Lower lobe of right lung (tissue), 2 donors: ENCODE results near the gene LRP1B. TPM values are rescaled to one million over a fixed set of nuclear protein-coding genes. Genes with fewer than 3 reads are reported as not detected.

Source experiments
- ATAC-seq, 2 donors: fragments of 200-7000 bp; cut with Tn5 transposase; one replicate each; pipeline ENCODE4 v1.9.1; 2020 to 2022; ENCODE audit warnings: mild to moderate bottlenecking in 2 of 2, moderate library complexity in 2 of 2
- DNase-seq: peaks from one replicate; pipeline ENCODE4 v3.0.0-alpha.2; 2020
- H3K27ac ChIP-seq: fragments of 200-600 bp; one replicate; pipeline ENCODE4 v1.8.0; 2022
- H3K27me3 ChIP-seq: fragments of 200-600 bp; one replicate; pipeline ENCODE4 v1.8.0; 2022; ENCODE audit warnings: low read depth
- H3K36me3 ChIP-seq: fragments of 200-600 bp; one replicate; pipeline ENCODE4 v1.8.0; 2022; ENCODE audit warnings: mild to moderate bottlenecking
- H3K4me1 ChIP-seq: fragments of 200-600 bp; one replicate; pipeline ENCODE4 v1.8.0; 2022
- H3K4me3 ChIP-seq: fragments of 200-600 bp; one replicate; pipeline ENCODE4 v1.8.0; 2022; ENCODE audit warnings: mild to moderate bottlenecking
- H3K9me3 ChIP-seq: fragments of 200-600 bp; one replicate; pipeline ENCODE4 v1.8.0; 2022
- intact Hi-C: fragments of 100-400 bp; cut with DNase I; formaldehyde crosslinking; loops from one replicate; pipeline ENCODE4 v1.11.0; 2022
- total RNA-seq: library from RNA; stranded (reverse); fragmentation: NEBNext Ultra II Directional; extraction: Animal tissue kit (Norgen Biotek cat#: 25700); gene quantifications from one replicate; pipeline ENCODE4 v1.2.1, GENCODE V29; 2021
- TF ChIP-seq, protein P1 (sequence below): fragments of 200-600 bp; IDR thresholded peaks from one replicate; pipeline ENCODE4 v1.8.0; 2022; ENCODE audit warnings: antibody characterized with exemption, mild to moderate bottlenecking
- donor health status: DM: no; HTN: yes; CAD: no; lungs with severe emphysema.

LRP1B gene
- total RNA-seq, 1 donor from 2014 or later: 0.09 TPM

- H3K27me3 ChIP-seq: no peaks in the 10 kb centered on the region
- ATAC-seq: no peak
- no peaks in the 10 kb centered on the region for H3K4me1 ChIP-seq
- H3K9me3 ChIP-seq: no peaks in the 10 kb centered on the region
- H3K4me3 ChIP-seq: no peak overlapping the region
- no peaks in the 10 kb centered on the region for H3K36me3 ChIP-seq
- intact Hi-C loops: no loop called here
- no peak for DNase-seq
- H3K27ac ChIP-seq: no peak overlapping the region
- TF ChIP-seq, protein P1, sequence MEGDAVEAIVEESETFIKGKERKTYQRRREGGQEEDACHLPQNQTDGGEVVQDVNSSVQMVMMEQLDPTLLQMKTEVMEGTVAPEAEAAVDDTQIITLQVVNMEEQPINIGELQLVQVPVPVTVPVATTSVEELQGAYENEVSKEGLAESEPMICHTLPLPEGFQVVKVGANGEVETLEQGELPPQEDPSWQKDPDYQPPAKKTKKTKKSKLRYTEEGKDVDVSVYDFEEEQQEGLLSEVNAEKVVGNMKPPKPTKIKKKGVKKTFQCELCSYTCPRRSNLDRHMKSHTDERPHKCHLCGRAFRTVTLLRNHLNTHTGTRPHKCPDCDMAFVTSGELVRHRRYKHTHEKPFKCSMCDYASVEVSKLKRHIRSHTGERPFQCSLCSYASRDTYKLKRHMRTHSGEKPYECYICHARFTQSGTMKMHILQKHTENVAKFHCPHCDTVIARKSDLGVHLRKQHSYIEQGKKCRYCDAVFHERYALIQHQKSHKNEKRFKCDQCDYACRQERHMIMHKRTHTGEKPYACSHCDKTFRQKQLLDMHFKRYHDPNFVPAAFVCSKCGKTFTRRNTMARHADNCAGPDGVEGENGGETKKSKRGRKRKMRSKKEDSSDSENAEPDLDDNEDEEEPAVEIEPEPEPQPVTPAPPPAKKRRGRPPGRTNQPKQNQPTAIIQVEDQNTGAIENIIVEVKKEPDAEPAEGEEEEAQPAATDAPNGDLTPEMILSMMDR: no peak
Observed at GRCh38 chr2:141929331-141930252, 201.2 kb downstream of the LRP1B start.

GRCh38 chr2:141928476-141928875, 202.3 kb downstream of the LRP1B start:
- Histone ChIP-seq H3K4me3 (no peak overlapping the region), H3K36me3 (no peaks in the 10 kb centered on the region), H3K4me1 (no peaks in the 10 kb centered on the region), H3K27me3 (no peaks in the 10 kb centered on the region), H3K27ac (no peak overlapping the region), H3K9me3 (no peaks in the 10 kb centered on the region)
- DNase-seq (no peak), ATAC-seq (no peak)
- TF ChIP-seq, protein P1: no peak
- intact Hi-C loops: no loop called here

DNA sequence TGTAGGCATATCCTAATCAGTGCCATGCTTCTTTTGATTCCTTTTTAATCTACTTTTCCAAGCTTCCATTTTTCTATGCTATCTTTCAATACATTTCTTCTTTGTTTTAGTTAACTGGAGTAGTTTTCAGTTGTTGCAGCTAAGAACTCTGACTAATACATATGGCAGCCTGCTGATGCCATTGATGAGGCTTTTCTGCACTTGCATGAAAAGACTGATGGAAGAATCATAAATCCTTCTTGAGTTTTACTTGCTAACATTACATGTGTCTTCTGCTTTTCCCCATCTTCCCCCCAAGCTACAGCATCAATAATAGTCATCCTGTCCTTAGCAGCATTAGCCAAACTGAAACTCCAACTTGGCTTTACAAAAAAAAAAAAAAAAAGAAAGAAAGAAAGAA, 203.3 kb downstream of the LRP1B start:
- TF ChIP-seq, protein P1: no peak
- H3K4me3 ChIP-seq: no peak overlapping the region
- no peaks in the 10 kb centered on the region for H3K4me1 ChIP-seq
- H3K36me3 ChIP-seq: no peaks in the 10 kb centered on the region
- H3K27me3 ChIP-seq: no peaks in the 10 kb centered on the region
- ATAC-seq (no peak), DNase-seq (no peak)
- no peaks in the 10 kb centered on the region for H3K9me3 ChIP-seq
- intact Hi-C loops: no loop called here
- no peak overlapping the region for H3K27ac ChIP-seq

DNA sequence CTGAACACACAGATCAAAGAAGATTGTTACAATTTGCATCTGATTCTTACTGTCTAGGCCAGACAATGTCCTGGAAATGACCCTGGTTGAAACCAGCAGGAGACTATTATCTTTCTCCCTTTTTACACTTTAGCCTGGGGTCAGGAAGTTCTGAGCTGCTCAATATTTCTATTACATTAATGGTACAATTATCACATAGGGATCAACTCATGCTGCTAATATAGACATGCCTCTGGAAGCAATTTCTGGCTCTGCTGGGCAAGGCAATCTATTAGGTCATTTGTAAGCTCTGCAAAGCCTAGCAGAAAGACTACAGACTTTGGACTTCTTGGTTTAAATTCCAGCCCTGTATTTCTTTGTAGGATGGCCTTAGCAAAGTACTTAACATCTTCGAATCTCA, 205.3 kb downstream of the LRP1B start:
- Histone ChIP-seq H3K4me3 (no peak overlapping the region), H3K4me1 (no peaks in the 10 kb centered on the region), H3K27ac (no peak overlapping the region), H3K27me3 (no peaks in the 10 kb centered on the region), H3K9me3 (no peaks in the 10 kb centered on the region), H3K36me3 (no peaks in the 10 kb centered on the region)
- DNase-seq: no peak
- intact Hi-C loops: no loop called here
- TF ChIP-seq, protein P1: no peak
- ATAC-seq: no peak

DNA sequence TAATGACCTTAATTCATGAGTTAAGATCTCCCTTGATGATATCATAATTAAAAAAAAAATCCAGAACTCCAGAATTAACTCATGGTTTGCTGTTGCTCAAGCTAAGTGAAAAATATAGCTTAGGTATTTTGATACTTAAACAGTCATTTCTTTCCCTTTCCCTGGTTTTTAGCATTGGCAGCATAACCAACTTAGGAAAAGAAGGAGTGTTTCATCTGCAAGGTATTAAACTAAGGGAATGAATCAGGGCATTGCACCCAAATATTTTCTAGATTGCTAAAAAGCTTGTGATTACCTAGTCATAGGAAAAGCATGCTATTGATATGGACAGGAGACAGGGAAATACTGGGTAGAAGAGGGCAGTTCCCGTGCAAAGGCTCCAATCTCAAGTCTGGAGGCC, 207.2 kb downstream of the LRP1B start:
- ATAC-seq: no peak
- Histone ChIP-seq H3K27ac (no peak overlapping the region), H3K9me3 (no peaks in the 10 kb centered on the region), H3K4me1 (no peaks in the 10 kb centered on the region), H3K27me3 (no peaks in the 10 kb centered on the region), H3K4me3 (no peak overlapping the region), H3K36me3 (no peaks in the 10 kb centered on the region)
- TF ChIP-seq, protein P1: no peak
- intact Hi-C loops: no loop called here
- no peak for DNase-seq
